A549 (cell line): ENCODE measurements around the gene RIN3. TPM values are rescaled to one million over a fixed set of nuclear protein-coding genes. Genes with fewer than 3 reads are reported as not detected.

Source experiments
- ATAC-seq, 2 experiments: fragments of 200-7000 bp in 1 of 2; fragments of >200 bp in 1 of 2; cut with Nextera tagmentation in 1 of 2; cut with Tn5 transposase in 1 of 2; 3 replicates each; pipeline versions ENCODE4 v1.8.0 to v1.9.1; 2018 to 2020; ENCODE audit warnings: mild to moderate bottlenecking in 1 of 2, moderate library complexity in 1 of 2
- CTCF ChIA-PET: fragments of 300-600 bp; sonication (Branson Sonifier 250); formaldehyde crosslinking; extraction: SDS; loops from one replicate; lab custom pipeline; 2021; ENCODE audit warnings: antibody characterized with exemption, inconsistent platforms; lab: Yijun Ruan, JAX
- POLR2A ChIA-PET: fragments of 350-600 bp; formaldehyde crosslinking; extraction: SDS; loops from one replicate; lab custom pipeline; 2021; ENCODE audit warnings: antibody characterized with exemption, inconsistent platforms; lab: Yijun Ruan, JAX
- DNase-seq, 2 experiments: peaks; one replicate each; pipeline versions ENCODE4 v3.0.0 to v3.0.0-alpha.2; 2011 to 2016; ENCODE audit warnings: low read depth in 1 of 2, low spot score in 1 of 2
- FAIRE-seq: peaks from 2 replicates; lab custom pipeline; 2011; peaks lifted over from hg19 to GRCh38; lab: Jason Lieb, UNC
- H3K27ac ChIP-seq, 2 experiments: fragments of >200 bp; sonication (Bioruptor Twin); formaldehyde crosslinking; 3 replicates each; pipeline ENCODE4 v1.5.1; 2016 to 2017
- H3K4me1 ChIP-seq: fragments of >200 bp; sonication (Bioruptor Twin); formaldehyde crosslinking; 3 replicates; pipeline ENCODE4 v1.6.1; 2016
- H3K4me2 ChIP-seq: fragments of >200 bp; sonication (Bioruptor Twin); formaldehyde crosslinking; 3 replicates; pipeline ENCODE4 v1.6.1; 2016
- H3K4me3 ChIP-seq: fragments of >200 bp; sonication (Bioruptor Twin); formaldehyde crosslinking; 3 replicates; pipeline ENCODE4 v1.5.1; 2016
- H3K9me3 ChIP-seq: fragments of >200 bp; sonication (Bioruptor Twin); formaldehyde crosslinking; 3 replicates; pipeline ENCODE4 v1.6.1; 2016
- BHLHE40 ChIP-seq: IDR thresholded peaks from 2 replicates; pipeline ENCODE4 v1.6.1; 2012; ENCODE audit warnings: low read depth, low read length, inconsistent platforms
- CBX2 ChIP-seq: fragments of 200-600 bp; sonication (generic); IDR thresholded peaks from 2 replicates; pipeline ENCODE4 v1.6.1; 2016; ENCODE audit warnings: low read depth, mild to moderate bottlenecking, borderline replicate concordance
- CHD2 ChIP-seq: fragments of 150-350 bp; IDR thresholded peaks from 2 replicates; pipeline ENCODE4 v1.6.1; 2014; ENCODE audit warnings: low read length; ENCODE audit not compliant: partially characterized antibody
- EHF ChIP-seq: fragments of 250-450 bp; sonication (Bioruptor Pico); IDR thresholded peaks from 2 replicates; pipeline ENCODE4 v1.5.0; 2020; ENCODE audit warnings: mild to moderate bottlenecking
- FOSB ChIP-seq: fragments of 250-450 bp; sonication (Bioruptor Pico); IDR thresholded peaks from 2 replicates; pipeline ENCODE4 v1.5.0; 2020; ENCODE audit warnings: mild to moderate bottlenecking, moderate library complexity
- FOXS1 ChIP-seq: fragments of 250-450 bp; sonication (Bioruptor Pico); IDR thresholded peaks from 2 replicates; pipeline ENCODE4 v1.5.0; 2020; ENCODE audit warnings: mild to moderate bottlenecking, moderate library complexity
- HDAC2 ChIP-seq: fragments of 200-600 bp; sonication (generic); IDR thresholded peaks from 2 replicates; pipeline ENCODE4 v1.6.1; 2016
- HMGXB4 ChIP-seq: fragments of 250-450 bp; sonication (Bioruptor Pico); IDR thresholded peaks from 2 replicates; pipeline ENCODE4 v1.5.0; 2021; ENCODE audit warnings: mild to moderate bottlenecking, moderate library complexity, borderline replicate concordance
- JUNB ChIP-seq: fragments of >200 bp; sonication (Bioruptor Twin); formaldehyde crosslinking; IDR thresholded peaks from 2 replicates; pipeline ENCODE4 v1.6.1; 2016
- KDM5A ChIP-seq: fragments of 200-600 bp; sonication (generic); IDR thresholded peaks from 2 replicates; pipeline ENCODE4 v1.6.1; 2016; ENCODE audit warnings: antibody characterized with exemption, mild to moderate bottlenecking
- MAFK ChIP-seq: fragments of 450-650 bp; IDR thresholded peaks from 2 replicates; pipeline ENCODE4 v1.6.1; 2014; ENCODE audit not compliant: partially characterized antibody
- MAX ChIP-seq: IDR thresholded peaks from 2 replicates; pipeline ENCODE4 v1.6.1; 2012
- MYC ChIP-seq: IDR thresholded peaks from 2 replicates; pipeline ENCODE4 v1.6.1; 2012; ENCODE audit warnings: mild to moderate bottlenecking, inconsistent platforms, low read length, improper control_type of control experiment, borderline replicate concordance
- NFE2L2 ChIP-seq: fragments of 150-350 bp; conservative IDR thresholded peaks from 2 replicates; pipeline ENCODE4 v1.6.1; 2014; ENCODE audit warnings: low read length
- NPAS2 ChIP-seq: fragments of 250-450 bp; sonication (Bioruptor Pico); IDR thresholded peaks from 2 replicates; pipeline ENCODE4 v1.8.0; 2022; ENCODE audit warnings: mild to moderate bottlenecking, moderate library complexity, borderline replicate concordance
- PBX3 ChIP-seq: IDR thresholded peaks from 2 replicates; pipeline ENCODE4 v1.6.1; 2012
- PHF8 ChIP-seq: fragments of 200-600 bp; sonication (generic); IDR thresholded peaks from 2 replicates; pipeline ENCODE4 v1.6.1; 2016; ENCODE audit warnings: low read depth, mild to moderate bottlenecking, antibody characterized with exemption, moderate library complexity, borderline replicate concordance
- POLR2A ChIP-seq: IDR thresholded peaks from 2 replicates; pipeline ENCODE4 v1.6.1; 2012; ENCODE audit warnings: mild to moderate bottlenecking, low read length
- POLR2AphosphoS2 ChIP-seq: conservative IDR thresholded peaks from 2 replicates; pipeline ENCODE4 v1.6.1; 2012; ENCODE audit warnings: low read length, improper control_type of control experiment, inconsistent platforms
- RAD21 ChIP-seq, 2 experiments: fragments of >200 bp in 1 of 2; sonication (Bioruptor Twin) in 1 of 2; formaldehyde crosslinking in 1 of 2; IDR thresholded peaks in 1 of 2; conservative IDR thresholded peaks in 1 of 2; 2 replicates in 1 of 2; 3 replicates in 1 of 2; pipeline ENCODE4 v1.6.1; 2012 to 2018; ENCODE audit warnings: inconsistent platforms in 1 of 2
- SMC3 ChIP-seq: fragments of >200 bp; sonication (Bioruptor Twin); formaldehyde crosslinking; IDR thresholded peaks from 3 replicates; pipeline ENCODE4 v1.6.1; 2018; ENCODE audit warnings: inconsistent platforms
- USF2 ChIP-seq: fragments of 450-650 bp; IDR thresholded peaks from 2 replicates; pipeline ENCODE4 v1.6.1; 2014; ENCODE audit warnings: antibody characterized with exemption
- ZNF302 ChIP-seq: fragments of 250-450 bp; sonication (Bioruptor Pico); IDR thresholded peaks from 2 replicates; pipeline ENCODE4 v1.9.0; 2021; ENCODE audit warnings: inconsistent platforms, mild to moderate bottlenecking, moderate library complexity
- WGBS: methylation state at CpG from one replicate; pipeline ENCODE4 v1.1.6; 2017; ENCODE audit errors: missing lambda C conversion rate; 5-methylcytosine and 5-hydroxymethylcytosine counted together
- polyA plus RNA-seq, 4 experiments: library from polyadenylated mRNA; depleted of rRNA in 3 of 4; stranded (reverse); fragments of >200 nt; fragmentation: RNase III in 1 of 4; extraction: RNeasy Plus Mini Kit Qiagen cat#74134 plus additional on column Dnase treatment in 1 of 4; gene quantifications; 2 replicates in 3 of 4; 3 replicates in 1 of 4; pipeline ENCODE4 v1.2.3, GENCODE V29; 2011 to 2017
- TF ChIP-seq, protein P1 (sequence below): fragments of >200 bp; sonication (Bioruptor Twin); formaldehyde crosslinking; IDR thresholded peaks from 3 replicates; pipeline ENCODE4 v1.6.1; 2016

RIN3 gene
- polyA plus RNA-seq, 2 of the 4 experiments (the other 2 are of a cell fraction), result 5.6 to 14.5 TPM

GRCh38 chr14:92585981-92586937 lies 72.7 kb downstream of the RIN3 start:
- H3K27ac ChIP-seq, result no peak overlapping the region
- POLR2A ChIA-PET, result no interaction called here

GRCh38 chr14:92586963-92587699 lies 73.5 kb downstream of the RIN3 start:
- H3K9me3 ChIP-seq, result peaks cover 14% of the 10 kb centered on the region; the same call in 2 of the 3 replicates
- POLR2A ChIA-PET, result no interaction called here
- CTCF ChIA-PET, result interaction anchor here (1.0 to 2.3 kb wide), 3 partner anchors 16 to 28 kb away, joined by 3 to 8 read pairs (median 4); no protein-coding TSS in a partner anchor
- no peak overlapping the region for H3K4me2 ChIP-seq
- DNase-seq, result no peak
- FAIRE-seq, result no peak
- no peaks in the 10 kb centered on the region for H3K4me1 ChIP-seq
- H3K4me3 ChIP-seq, result no peak overlapping the region
- peak in 1 of 2 experiments; percentile 41; a peak in 1 of 6 replicates for ATAC-seq
- WGBS, result 90% methylated on average over 7 of the region's 7 CpGs
- H3K27ac ChIP-seq, result no peak overlapping the region
- TF ChIP-seq NFE2L2 (no peak), EHF (no peak), MYC (no peak), NPAS2 (CRISPR knock-in tag) (no peak), USF2 (no peak), FOXS1 (no peak), CHD2 (no peak), PHF8 (no peak), HDAC2 (no peak), ZNF302 (CRISPR knock-in tag) (no peak), FOSB (CRISPR knock-in tag) (no peak), POLR2A (no peak), PBX3 (no peak)
- TF ChIP-seq, protein P1, sequence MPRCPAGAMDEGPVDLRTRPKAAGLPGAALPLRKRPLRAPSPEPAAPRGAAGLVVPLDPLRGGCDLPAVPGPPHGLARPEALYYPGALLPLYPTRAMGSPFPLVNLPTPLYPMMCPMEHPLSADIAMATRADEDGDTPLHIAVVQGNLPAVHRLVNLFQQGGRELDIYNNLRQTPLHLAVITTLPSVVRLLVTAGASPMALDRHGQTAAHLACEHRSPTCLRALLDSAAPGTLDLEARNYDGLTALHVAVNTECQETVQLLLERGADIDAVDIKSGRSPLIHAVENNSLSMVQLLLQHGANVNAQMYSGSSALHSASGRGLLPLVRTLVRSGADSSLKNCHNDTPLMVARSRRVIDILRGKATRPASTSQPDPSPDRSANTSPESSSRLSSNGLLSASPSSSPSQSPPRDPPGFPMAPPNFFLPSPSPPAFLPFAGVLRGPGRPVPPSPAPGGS, result no peak
- TF ChIP-seq, all 56 proteins: peak for 0

More at GRCh38 chr14:92585981-92586937, 72.7 kb downstream of the RIN3 start:
- Histone ChIP-seq H3K4me3 (no peak overlapping the region), H3K4me2 (no peak overlapping the region), H3K9me3 (peaks cover 8% of the 10 kb centered on the region; the same call in 2 of the 3 replicates), H3K4me1 (no peaks in the 10 kb centered on the region)
- no peak for FAIRE-seq
- DNase-seq, result no peak
- WGBS, result 87% methylated on average over 9 of the region's 9 CpGs
- CTCF ChIA-PET, result interaction anchor here (0.8 to 2.3 kb wide), 5 partner anchors 13 to 104 kb away, joined by 3 to 8 read pairs (median 4); no protein-coding TSS in a partner anchor
- TF ChIP-seq MAX (no peak), HDAC2 (no peak), MAFK (no peak), KDM5A (no peak), RAD21 (conservative IDR thresholded peaks at IDR 0.05 in 1 of 2, IDR thresholded peaks at IDR 0.05 in 1 of 2) (no peak), BHLHE40 (no peak), CBX2 (no peak), POLR2AphosphoS2 (no peak), ZNF302 (CRISPR knock-in tag) (no peak), SMC3 (no peak), HMGXB4 (CRISPR knock-in tag) (no peak), JUNB (no peak)
- ATAC-seq, result no peak
